ENCODE measurements around the gene CFAP47. TPM values are rescaled to one million over a fixed set of nuclear protein-coding genes. Genes with fewer than 3 reads are reported as not detected.
A peak's percentile ranks its signal among the peaks of the same experiment; 100 is the strongest.

CFAP47 gene
- total and polyA plus RNA-seq, 9 of the 15 experiments (the other 6 are each of a cell fraction or from before 2014, with no cell fraction given): 0.06 to 0.29 (median 0.13) TPM

GRCh38 chrX:35890699-35891098 is 28.8 kb upstream of the CFAP47 start (continued):
- no peak for TF ChIP-seq CBFA2T2 (conservative IDR thresholded peaks at IDR 0.05)
- TF ChIP-seq SMARCA5 (IDR thresholded peaks at IDR 0.05): no peak
- no peak for TF ChIP-seq POLR2AphosphoS2 (IDR thresholded peaks at IDR 0.05; ENCODE audit: low read length)
- TF ChIP-seq MGA (IDR thresholded peaks at IDR 0.05): peak; percentile 69
- TF ChIP-seq TEAD4 (IDR thresholded peaks at IDR 0.05; ENCODE audit: low read length): no peak
- TF ChIP-seq TEAD4 (CRISPR knock-in tag; IDR thresholded peaks at IDR 0.05; ENCODE audit: borderline replicate concordance): no peak
- no peak for TF ChIP-seq SAFB (IDR thresholded peaks at IDR 0.05; ENCODE audit: borderline replicate concordance, low read depth, low read length)
- TF ChIP-seq MNT (conservative IDR thresholded peaks at IDR 0.05): no peak
- TF ChIP-seq ZBTB34 (CRISPR knock-in tag; IDR thresholded peaks at IDR 0.05): no peak
- no peak for TF ChIP-seq CREBBP (IDR thresholded peaks at IDR 0.05; ENCODE audit: low read depth, low read length)
- peak; percentile 71 for TF ChIP-seq L3MBTL2 (IDR thresholded peaks at IDR 0.05)
- no peak for TF ChIP-seq HDAC2 (IDR thresholded peaks at IDR 0.05)
- TF ChIP-seq SRF (CRISPR knock-in tag; IDR thresholded peaks at IDR 0.05): no peak
- TF ChIP-seq PHB (CRISPR knock-in tag; IDR thresholded peaks at IDR 0.05): no peak
- TF ChIP-seq NCOR1 (IDR thresholded peaks at IDR 0.05): no peak
- TF ChIP-seq ZNF764 (CRISPR knock-in tag; IDR thresholded peaks at IDR 0.05; ENCODE audit: low read depth): no peak

Data from K562 (cell line).